K562 (cell line): ENCODE measurements around the gene CDC42BPB.

Experiments
- BRF1 ChIP-seq: IDR thresholded peaks from 3 replicates; pipeline ENCODE4 v1.6.1; 2011; ENCODE audit warnings: borderline replicate concordance, mild to moderate bottlenecking; ENCODE audit not compliant: insufficient read length; ENCODE audit errors: extremely low read depth
- CEBPB ChIP-seq: fragments of 450-650 bp; IDR thresholded peaks from 2 replicates; pipeline ENCODE4 v1.6.1; 2016; ENCODE audit warnings: missing genetic modification characterization, missing compliant biosample characterization
- CTCF ChIP-seq, 3 experiments: IDR thresholded peaks in 2 of 3; conservative IDR thresholded peaks in 1 of 3; 2 replicates each; pipeline ENCODE4 v1.5.1; 2011 to 2012; ENCODE audit warnings: low read length in 3 of 3, mild to moderate bottlenecking in 3 of 3, control low read depth in 2 of 3, improper control_type of control experiment in 1 of 3, inconsistent platforms in 1 of 3, low read depth in 1 of 3, mixed read lengths in 1 of 3, moderate library complexity in 1 of 3; ENCODE audit not compliant: insufficient read depth in 2 of 3
- DLX4 ChIP-seq: fragments of 250-450 bp; sonication (Bioruptor Pico); IDR thresholded peaks from 2 replicates; pipeline ENCODE4 v1.6.1; 2021; ENCODE audit warnings: mild to moderate bottlenecking
- EP300 ChIP-seq: IDR thresholded peaks from 2 replicates; pipeline ENCODE4 v1.6.1; 2012; ENCODE audit warnings: low read length, improper control_type of control experiment
- EZH2 ChIP-seq: IDR thresholded peaks from 2 replicates; pipeline ENCODE4 v1.6.1; 2012; ENCODE audit warnings: low read depth, mild to moderate bottlenecking, inconsistent platforms, low read length, borderline replicate concordance
- FOSL1 ChIP-seq: fragments of 200-800 bp; sonication (Bioruptor generic); conservative IDR thresholded peaks from 2 replicates; pipeline ENCODE4 v1.6.1; 2016; ENCODE audit warnings: missing genetic modification characterization, missing compliant biosample characterization
- GABPB1 ChIP-seq: sonication (generic); formaldehyde crosslinking; IDR thresholded peaks from 2 replicates; pipeline ENCODE4 v1.8.0; 2022; ENCODE audit warnings: mild to moderate bottlenecking, missing genetic modification reagents
- HDAC8 ChIP-seq: fragments of 450-650 bp; IDR thresholded peaks from 2 replicates; pipeline ENCODE4 v1.6.1; 2016; ENCODE audit warnings: mild to moderate bottlenecking, missing genetic modification characterization, moderate library complexity, missing compliant biosample characterization
- NEUROD1 ChIP-seq: fragments of 150-350 bp; IDR thresholded peaks from 2 replicates; pipeline ENCODE4 v1.6.1; 2014; ENCODE audit warnings: borderline replicate concordance, low read length, low read depth; ENCODE audit not compliant: partially characterized antibody
- NFYB ChIP-seq: IDR thresholded peaks from 2 replicates; pipeline ENCODE4 v1.6.1; 2011; ENCODE audit warnings: mild to moderate bottlenecking, moderate library complexity; ENCODE audit not compliant: insufficient read length; ENCODE audit errors: extremely low read depth
- ZNF274 ChIP-seq: IDR thresholded peaks from 2 replicates; pipeline ENCODE4 v1.6.1; 2011; ENCODE audit warnings: low read depth, mild to moderate bottlenecking, low read length, moderate library complexity, borderline replicate concordance
- TF ChIP-seq, protein P1 (sequence below): fragments of 200-400 bp; formaldehyde crosslinking; IDR thresholded peaks from 2 replicates; pipeline ENCODE4 v1.6.1; 2017; ENCODE audit warnings: mild to moderate bottlenecking, low read depth, low read length, moderate library complexity
- TF ChIP-seq, protein P2 (sequence below): fragments of 250-450 bp; sonication (Bioruptor Pico); IDR thresholded peaks from 2 replicates; pipeline ENCODE4 v1.5.0; 2020; ENCODE audit warnings: mild to moderate bottlenecking

GRCh38 chr14:102926104-102926503, 131.2 kb downstream of the CDC42BPB start:
- TF ChIP-seq, protein P1, sequence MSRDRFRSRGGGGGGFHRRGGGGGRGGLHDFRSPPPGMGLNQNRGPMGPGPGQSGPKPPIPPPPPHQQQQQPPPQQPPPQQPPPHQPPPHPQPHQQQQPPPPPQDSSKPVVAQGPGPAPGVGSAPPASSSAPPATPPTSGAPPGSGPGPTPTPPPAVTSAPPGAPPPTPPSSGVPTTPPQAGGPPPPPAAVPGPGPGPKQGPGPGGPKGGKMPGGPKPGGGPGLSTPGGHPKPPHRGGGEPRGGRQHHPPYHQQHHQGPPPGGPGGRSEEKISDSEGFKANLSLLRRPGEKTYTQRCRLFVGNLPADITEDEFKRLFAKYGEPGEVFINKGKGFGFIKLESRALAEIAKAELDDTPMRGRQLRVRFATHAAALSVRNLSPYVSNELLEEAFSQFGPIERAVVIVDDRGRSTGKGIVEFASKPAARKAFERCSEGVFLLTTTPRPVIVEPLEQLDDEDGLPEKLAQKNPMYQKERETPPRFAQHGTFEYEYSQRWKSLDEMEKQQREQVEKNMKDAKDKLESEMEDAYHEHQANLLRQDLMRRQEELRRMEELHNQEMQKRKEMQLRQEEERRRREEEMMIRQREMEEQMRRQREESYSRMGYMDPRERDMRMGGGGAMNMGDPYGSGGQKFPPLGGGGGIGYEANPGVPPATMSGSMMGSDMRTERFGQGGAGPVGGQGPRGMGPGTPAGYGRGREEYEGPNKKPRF = no peak
- TF ChIP-seq NFYB (no peak), ZNF274 (no peak), GABPB1 (no peak), EZH2 (no peak), NEUROD1 (no peak), EP300 (no peak), CTCF (IDR thresholded peaks at IDR 0.05 in 2 of 3, conservative IDR thresholded peaks at IDR 0.05 in 1 of 3; ENCODE audit: insufficient read depth in 2 of 3, low read depth in 1 of 3, low read length in 3 of 3) (no peak), CEBPB (no peak), BRF1 (no peak), HDAC8 (tag) (no peak), DLX4 (CRISPR knock-in tag) (no peak), FOSL1 (no peak)
- TF ChIP-seq, protein P2, sequence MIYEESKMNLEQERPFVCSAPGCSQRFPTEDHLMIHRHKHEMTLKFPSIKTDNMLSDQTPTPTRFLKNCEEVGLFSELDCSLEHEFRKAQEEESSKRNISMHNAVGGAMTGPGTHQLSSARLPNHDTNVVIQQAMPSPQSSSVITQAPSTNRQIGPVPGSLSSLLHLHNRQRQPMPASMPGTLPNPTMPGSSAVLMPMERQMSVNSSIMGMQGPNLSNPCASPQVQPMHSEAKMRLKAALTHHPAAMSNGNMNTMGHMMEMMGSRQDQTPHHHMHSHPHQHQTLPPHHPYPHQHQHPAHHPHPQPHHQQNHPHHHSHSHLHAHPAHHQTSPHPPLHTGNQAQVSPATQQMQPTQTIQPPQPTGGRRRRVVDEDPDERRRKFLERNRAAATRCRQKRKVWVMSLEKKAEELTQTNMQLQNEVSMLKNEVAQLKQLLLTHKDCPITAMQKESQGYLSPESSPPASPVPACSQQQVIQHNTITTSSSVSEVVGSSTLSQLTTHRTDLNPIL (CRISPR knock-in tag) = no peak
